Lung (tissue), 12 donors: ENCODE data around the gene THRB. TPM values are rescaled to one million over a fixed set of nuclear protein-coding genes. Genes with fewer than 3 reads are reported as not detected.

Source experiments
- ATAC-seq: fragments of 200-7000 bp; cut with Tn5 transposase; one replicate; pipeline ENCODE4 v1.9.1; 2020; ENCODE audit warnings: moderate number of reproducible peaks; ENCODE audit not compliant: insufficient read depth, low FRiP score
- DNase-seq, 3 donors: peaks; one replicate each; pipeline ENCODE4 v3.0.0-alpha.2; 2013 to 2017
- H3K27ac ChIP-seq, 2 donors: one replicate each; pipeline ENCODE4 v1.5.1; 2013; ENCODE audit warnings: mild to moderate bottlenecking in 2 of 2, moderate library complexity in 2 of 2, control low read depth in 1 of 2, inconsistent platforms in 1 of 2, low read depth in 1 of 2, low read length in 1 of 2
- H3K27me3 ChIP-seq, 3 donors: one replicate each; pipeline ENCODE4 v1.5.1; 2013; ENCODE audit warnings: low read length in 2 of 3; ENCODE audit not compliant: control insufficient read depth in 3 of 3, insufficient read depth in 3 of 3
- H3K36me3 ChIP-seq, 4 donors: one replicate each; pipeline ENCODE4 v1.5.1; 2013; ENCODE audit warnings: low read length in 4 of 4, mild to moderate bottlenecking in 1 of 4, moderate library complexity in 1 of 4; ENCODE audit not compliant: control insufficient read depth in 4 of 4, insufficient read depth in 4 of 4
- H3K4me1 ChIP-seq, 5 donors: one replicate each; pipeline ENCODE4 v1.5.1; 2013; ENCODE audit warnings: low read length in 5 of 5, mild to moderate bottlenecking in 2 of 5, moderate library complexity in 1 of 5; ENCODE audit not compliant: control insufficient read depth in 5 of 5, insufficient read depth in 5 of 5
- H3K4me3 ChIP-seq: one replicate; pipeline ENCODE4 v1.5.1; 2013; ENCODE audit warnings: mild to moderate bottlenecking, control low read depth, moderate library complexity
- H3K9ac ChIP-seq, 2 donors: one replicate each; pipeline ENCODE4 v1.5.1; 2013; ENCODE audit warnings: low read length in 2 of 2, control low read depth in 1 of 2; ENCODE audit not compliant: insufficient read depth in 1 of 2
- H3K9me3 ChIP-seq, 4 donors: one replicate each; pipeline ENCODE4 v1.5.1; 2013; ENCODE audit warnings: low read length in 3 of 4, mild to moderate bottlenecking in 1 of 4, moderate library complexity in 1 of 4; ENCODE audit not compliant: control insufficient read depth in 4 of 4, insufficient read depth in 3 of 4
- CTCF ChIP-seq: IDR thresholded peaks from 2 replicates; pipeline ENCODE4 v1.5.1; 2012; ENCODE audit warnings: mild to moderate bottlenecking; ENCODE audit errors: control extremely low read depth, extremely low read depth
- WGBS, 2 donors: extraction: QIAGEN DNeasy Blood & Tissue Kit; methylation state at CpG; one replicate each; pipeline ENCODE4 v1.1.7; 2013; 5-methylcytosine and 5-hydroxymethylcytosine counted together
- polyA plus RNA-seq, 2 donors: library from polyadenylated mRNA; stranded (reverse); fragments of 200-250 nt; gene quantifications; one replicate each; pipeline ENCODE4 v1.2.1, GENCODE V29; 2013
- total RNA-seq, 2 donors: library from RNA; depleted of rRNA in 1 of 2; stranded (reverse); fragments of >200 nt in 1 of 2; gene quantifications; one replicate each; pipeline ENCODE4 v1.2.1, GENCODE V29; 2014 to 2021
- donor health status: control.
- donor health status: control.
- donor health status: Bipolar disorder and iron deficiency.
- donor health status: healthy.
- donor health status: DM: yes; HTN: yes; CAD: no.

THRB gene
- total and polyA plus RNA-seq, 4 donors: 2.1 to 23.5 (median 6.1) TPM

- TF ChIP-seq CTCF: no peak
- ATAC-seq (no peak), DNase-seq (no peak)
- no peak overlapping the region for H3K9ac ChIP-seq
- peak overlapping the region in 1 of 2 donors; percentile 72 for H3K27ac ChIP-seq
- peaks cover 0 to 10% (median 4%) of the 10 kb centered on the region in 4 donors for H3K36me3 ChIP-seq
- no peak overlapping the region for H3K4me3 ChIP-seq
- H3K27me3 ChIP-seq: no peaks in the 10 kb centered on the region
- H3K9me3 ChIP-seq: no peaks in the 10 kb centered on the region
- H3K4me1 ChIP-seq: peaks cover 0 to 11% (median 0%) of the 10 kb centered on the region in 5 donors
These were observed 349.2 kb downstream of the THRB start for GRCh38 chr3:24145481-24145880.

GRCh38 chr3:24142127-24142526 lies 352.5 kb downstream of the THRB start:
- Histone ChIP-seq H3K9me3 (no peaks in the 10 kb centered on the region), H3K4me1 (peaks cover 0 to 15% (median 7%) of the 10 kb centered on the region in 5 donors), H3K36me3 (peaks cover 0 to 12% (median 4%) of the 10 kb centered on the region in 4 donors), H3K9ac (no peak overlapping the region), H3K27ac (no peak overlapping the region), H3K4me3 (no peak overlapping the region), H3K27me3 (no peaks in the 10 kb centered on the region)
- TF ChIP-seq CTCF: no peak
- 90 to 97% methylated on average over 1 of the region's 1 CpG for WGBS, 2 donors
- ATAC-seq (no peak), DNase-seq (no peak)

- whole genome bisulfite sequencing, 2 donors: 90 to 93% methylated on average over 2 of the region's 2 CpGs
- Histone ChIP-seq H3K9ac (no peak overlapping the region), H3K36me3 (peaks cover 0 to 12% (median 4%) of the 10 kb centered on the region in 4 donors), H3K4me3 (no peak overlapping the region), H3K4me1 (peaks cover 0 to 19% (median 7%) of the 10 kb centered on the region in 5 donors), H3K27ac (no peak overlapping the region), H3K9me3 (no peaks in the 10 kb centered on the region), H3K27me3 (no peaks in the 10 kb centered on the region)
- TF ChIP-seq CTCF: no peak
- DNase-seq (no peak), ATAC-seq (no peak)
These were observed 353.1 kb downstream of the THRB start for GRCh38 chr3:24141548-24141947.
